Stimulated activated naive CD4-positive, alpha-beta T cell (primary cell): ENCODE measurements around the gene CCNB3.
"Not testable (repeated sequence)": the region's sequence is repeated elsewhere in the genome, so short reads cannot be mapped to it uniquely, and the experiment has no call there.

Experiments
- DNase-seq, 6 experiments: peaks; one replicate each; lab custom pipeline; 2025; lab: John Stamatoyannopoulos, UW

The CCNB3 gene

GRCh38 chrX:50204364-50204899 is at the start of gene CCNB3:
Gene CCNB3, plus strand, starts transcription at chrX:50204765. Its CDS starts 80,399 bp downstream, at chrX:50285164.
- peak; percentile 58 to 78 (median 66) for DNase-seq

- DNase-seq, result no peak
Measured at GRCh38 chrX:50157545-50158135, 46.9 kb upstream of the CCNB3 start.

- DNase-seq, result no peak
Measured at GRCh38 chrX:50158593-50158992, 46.0 kb upstream of the CCNB3 start.

GRCh38 chrX:50161127-50161526 is 43.4 kb upstream of the CCNB3 start:
- no peak for DNase-seq

GRCh38 chrX:50165727-50166126 is 38.8 kb upstream of the CCNB3 start:
- DNase-seq, result no peak

GRCh38 chrX:50167366-50167765 is 37.2 kb upstream of the CCNB3 start:
- no peak for DNase-seq

GRCh38 chrX:50168241-50168687 is 36.3 kb upstream of the CCNB3 start:
- no peak for DNase-seq

- no peak for DNase-seq
Measured at GRCh38 chrX:50169717-50170116, 34.8 kb upstream of the CCNB3 start.

- no peak for DNase-seq
Measured at GRCh38 chrX:50180073-50180940, 24.3 kb upstream of the CCNB3 start.

GRCh38 chrX:50183891-50184290 is 20.7 kb upstream of the CCNB3 start:
- no peak for DNase-seq

GRCh38 chrX:50188859-50189600 is 15.5 kb upstream of the CCNB3 start:
- DNase-seq, result no peak

GRCh38 chrX:50198348-50198747 is 6.2 kb upstream of the CCNB3 start:
- DNase-seq, result no peak

GRCh38 chrX:50200907-50201306 is 3.7 kb upstream of the CCNB3 start, which contains the start of gene AKAP4:
Gene AKAP4, minus strand, starts transcription at chrX:50201007. Its CDS starts 118 bp downstream, at chrX:50200889.
- no peak for DNase-seq

GRCh38 chrX:50202539-50202938 is 2.0 kb upstream of the CCNB3 start:
- no peak for DNase-seq

GRCh38 chrX:50206753-50207152 is 2.2 kb downstream of the CCNB3 start:
- DNase-seq, result no peak

- no peak for DNase-seq
Measured at GRCh38 chrX:50211510-50211909, 6.9 kb downstream of the CCNB3 start.

- DNase-seq, result no peak
Measured at GRCh38 chrX:50281253-50281652, 76.7 kb downstream of the CCNB3 start.

GRCh38 chrX:50327235-50327634 is 122.7 kb downstream of the CCNB3 start:
- no peak for DNase-seq

- DNase-seq, result not testable (repeated sequence)
Measured at GRCh38 chrX:50332668-50333067, 128.1 kb downstream of the CCNB3 start.

GRCh38 chrX:50333308-50333707 is 128.7 kb downstream of the CCNB3 start:
- DNase-seq, result no peak

GRCh38 chrX:50343917-50344316 is 139.4 kb downstream of the CCNB3 start:
- no peak for DNase-seq

GRCh38 chrX:50372966-50373365 is 168.4 kb downstream of the CCNB3 start:
- no peak for DNase-seq
